Psoas muscle (tissue), 8 donors: Measurements from ENCODE around the gene PLIN3. TPM values are rescaled to one million over a fixed set of nuclear protein-coding genes. Genes with fewer than 3 reads are reported as not detected.
"Not testable (repeated sequence)": the region's sequence is repeated elsewhere in the genome, so short reads cannot be mapped to it uniquely, and the experiment has no call there.

ENCODE experiments used
- ATAC-seq, 4 donors: fragments of 200-7000 bp; cut with Tn5 transposase; one replicate each; pipeline ENCODE4 v1.9.1; 2020; ENCODE audit warnings: moderate library complexity in 3 of 4, mild to moderate bottlenecking in 2 of 4
- DNase-seq, 2 donors: peaks; one replicate each; pipeline ENCODE4 v3.0.0-alpha.2; 2020
- H3K27ac ChIP-seq: fragments of 200-600 bp; one replicate; pipeline ENCODE4 v1.8.0; 2022
- H3K27me3 ChIP-seq, 3 donors: fragments of 200-600 bp in 1 of 3; one replicate each; pipeline versions ENCODE4 v1.6.1 to v1.8.0; 2013 to 2022; ENCODE audit warnings: low read length in 2 of 3, mild to moderate bottlenecking in 2 of 3, moderate library complexity in 1 of 3; ENCODE audit not compliant: insufficient read depth in 3 of 3
- H3K36me3 ChIP-seq, 2 donors: fragments of 200-600 bp in 1 of 2; one replicate each; pipeline versions ENCODE4 v1.6.1 to v1.8.0; 2013 to 2022; ENCODE audit warnings: low read depth in 1 of 2, mild to moderate bottlenecking in 1 of 2, moderate library complexity in 1 of 2; ENCODE audit not compliant: insufficient read depth in 1 of 2
- H3K4me1 ChIP-seq: fragments of 200-600 bp; one replicate; pipeline ENCODE4 v1.8.0; 2022
- H3K4me3 ChIP-seq: fragments of 200-600 bp; one replicate; pipeline ENCODE4 v1.8.0; 2022; ENCODE audit warnings: mild to moderate bottlenecking
- H3K9me3 ChIP-seq: fragments of 200-600 bp; one replicate; pipeline ENCODE4 v1.8.0; 2022
- CTCF ChIP-seq: fragments of 200-600 bp; IDR thresholded peaks from one replicate; pipeline ENCODE4 v1.8.0; 2022; ENCODE audit warnings: antibody characterized with exemption
- WGBS, 3 donors: extraction: QIAGEN DNeasy Blood & Tissue Kit; methylation state at CpG; one replicate each; pipeline versions ENCODE4 v1.1.6 to v1.1.7; 2013; 5-methylcytosine and 5-hydroxymethylcytosine counted together
- intact Hi-C, 2 donors: fragments of 100-400 bp; cut with DNase I; formaldehyde crosslinking; loops; one replicate each; pipeline versions ENCODE4 v1.11.0 to v1.14.2; 2022
- polyA plus RNA-seq, 3 donors: library from polyadenylated mRNA; stranded (reverse); fragments of 200-250 nt; gene quantifications; one replicate each; pipeline ENCODE4 v1.2.3, GENCODE V29; 2013
- total RNA-seq, 4 donors: library from RNA; stranded (reverse); fragmentation: NEBNext Ultra II Directional in 2 of 4; extraction: Animal tissue kit (Norgen Biotek cat#: 25700) in 2 of 4; gene quantifications; one replicate each; pipeline versions ENCODE4 v1.2.1 to v1.2.4, GENCODE V29; 2021 to 2023
- donor health status: healthy with polysubstance abuse.
- donor health status: DM: no; HTN: no; CAD: no; lungs with moderate emphysema.
- donor health status: Bipolar disorder and iron deficiency.
- donor health status: healthy.
- donor health status: DM: yes; HTN: yes; CAD: no.
- donor health status: DM: no; HTN: no; CAD: no.
- donor health status: DM: no; HTN: no; CAD: no.
- donor health status: DM: yes; HTN: yes; CAD: no.

PLIN3 gene
- total and polyA plus RNA-seq, 7 donors: 67.2 to 309 (median 107) TPM

- intact Hi-C loops: no loop called here
- no peak for TF ChIP-seq CTCF
- DNase-seq (no peak), ATAC-seq (no peak)
- Histone ChIP-seq H3K4me1 (peaks cover 5% of the 10 kb centered on the region), H3K27ac (no peak overlapping the region), H3K36me3 (peaks cover 8 to 84% of the 10 kb centered on the region in 2 donors), H3K27me3 (no peaks in the 10 kb centered on the region), H3K9me3 (no peaks in the 10 kb centered on the region), H3K4me3 (no peak overlapping the region)
- 69 to 76% (median 75%) methylated on average over 10 of the region's 10 CpGs for WGBS, 3 donors
Measured at GRCh38 chr19:4844348-4845179, 22.9 kb downstream of the PLIN3 start.

GRCh38 chr19:4843647-4843965 is 23.9 kb downstream of the PLIN3 start:
- Histone ChIP-seq H3K4me3 (no peak overlapping the region), H3K27ac (no peak overlapping the region), H3K36me3 (peaks cover 10 to 84% of the 10 kb centered on the region in 2 donors), H3K27me3 (no peaks in the 10 kb centered on the region), H3K9me3 (no peaks in the 10 kb centered on the region), H3K4me1 (peaks cover 5% of the 10 kb centered on the region)
- ATAC-seq (no peak), DNase-seq (no peak)
- WGBS, 3 donors: 93 to 97% (median 96%) methylated on average over 6 of the region's 6 CpGs
- intact Hi-C loops: no loop called here
- TF ChIP-seq CTCF: no peak

GRCh38 chr19:4839192-4839591 is 28.3 kb downstream of the PLIN3 start:
- H3K4me1 ChIP-seq: no peaks in the 10 kb centered on the region
- WGBS, 3 donors: 88 to 89% (median 88%) methylated on average over 17 of the region's 17 CpGs
- no peak overlapping the region for H3K27ac ChIP-seq
- no peak for DNase-seq
- TF ChIP-seq CTCF: no peak
- no peak for ATAC-seq
- no peak overlapping the region for H3K4me3 ChIP-seq
- peaks cover 4 to 61% of the 10 kb centered on the region in 2 donors for H3K36me3 ChIP-seq
- no peaks in the 10 kb centered on the region for H3K9me3 ChIP-seq
- intact Hi-C loops: no loop called here
- H3K27me3 ChIP-seq: no peaks in the 10 kb centered on the region

GRCh38 chr19:4832776-4833175 is 34.7 kb downstream of the PLIN3 start:
- H3K36me3 ChIP-seq: peaks cover 2 to 6% of the 10 kb centered on the region in 2 donors
- H3K4me3 ChIP-seq: no peak overlapping the region
- ATAC-seq (no peak), DNase-seq (no peak)
- intact Hi-C loops: no loop called here
- no peak for TF ChIP-seq CTCF
- peaks cover 5% of the 10 kb centered on the region for H3K4me1 ChIP-seq
- H3K27ac ChIP-seq: peak overlapping the region; percentile 95
- H3K9me3 ChIP-seq: no peaks in the 10 kb centered on the region
- no peaks in the 10 kb centered on the region for H3K27me3 ChIP-seq
- WGBS, 3 donors: 76 to 92% (median 81%) methylated on average over 5 of the region's 5 CpGs

GRCh38 chr19:4831979-4832340 is 35.5 kb downstream of the PLIN3 start:
- DNase-seq, H3K4me1 ChIP-seq, H3K36me3 ChIP-seq, H3K9me3 ChIP-seq, H3K27me3 ChIP-seq, intact Hi-C loops: not testable (repeated sequence)
- WGBS, 3 donors: 26 to 30% (median 26%) methylated on average over 9 of the region's 9 CpGs
- H3K27ac ChIP-seq: peak overlapping the region; percentile 95
- peak in 1 of 4 donors; percentile 30 for ATAC-seq
- peak overlapping the region; percentile 99 for H3K4me3 ChIP-seq
